GM10847 (cell line): ENCODE results near the gene CCDC88B.

ENCODE experiments used
- POLR2A ChIP-seq: IDR thresholded peaks from 2 replicates; pipeline ENCODE4 v1.6.1; 2011; ENCODE audit not compliant: insufficient read length; ENCODE audit errors: extremely low read depth

Gene CCDC88B

DNA sequence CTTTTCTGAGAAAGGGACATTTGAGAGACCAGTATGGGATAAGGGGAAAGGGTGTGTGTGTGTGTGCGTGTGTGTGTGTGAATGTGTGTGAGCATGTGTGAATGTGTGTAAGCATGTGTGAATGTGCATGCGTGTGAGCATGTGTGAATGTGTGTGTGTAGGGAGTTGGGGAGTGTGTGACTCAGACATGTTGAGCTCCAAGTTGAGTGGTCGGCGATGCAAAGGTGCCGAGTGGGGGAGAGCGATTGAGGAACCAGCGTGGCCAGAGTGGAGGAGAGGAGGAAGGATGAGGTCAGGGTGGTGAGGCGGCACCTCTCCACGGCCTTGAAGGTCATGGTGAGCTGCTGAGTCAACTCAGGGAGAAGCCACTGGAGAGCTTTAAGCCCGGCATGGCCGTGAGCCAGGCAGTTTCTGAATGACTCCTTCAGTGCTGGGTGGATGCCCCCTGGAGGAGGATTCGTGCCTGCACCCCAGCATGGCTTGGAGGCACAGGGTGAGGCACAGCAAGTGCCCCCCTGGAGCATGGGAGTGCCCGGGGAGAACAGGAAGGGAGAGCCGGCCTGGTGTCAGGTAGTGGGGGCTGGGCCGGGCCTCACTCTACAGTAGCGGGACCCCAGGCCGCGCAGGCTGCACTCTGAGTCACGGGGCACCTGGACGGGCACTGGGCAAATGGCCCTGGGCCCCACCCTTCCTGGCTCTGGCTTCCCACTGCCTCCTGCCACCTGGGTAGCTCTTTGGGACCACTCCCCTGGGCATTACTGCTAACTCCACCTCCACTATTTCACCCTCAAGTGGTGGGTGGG, 8.2 kb upstream of the CCDC88B start:
- no peak for TF ChIP-seq POLR2A

DNA sequence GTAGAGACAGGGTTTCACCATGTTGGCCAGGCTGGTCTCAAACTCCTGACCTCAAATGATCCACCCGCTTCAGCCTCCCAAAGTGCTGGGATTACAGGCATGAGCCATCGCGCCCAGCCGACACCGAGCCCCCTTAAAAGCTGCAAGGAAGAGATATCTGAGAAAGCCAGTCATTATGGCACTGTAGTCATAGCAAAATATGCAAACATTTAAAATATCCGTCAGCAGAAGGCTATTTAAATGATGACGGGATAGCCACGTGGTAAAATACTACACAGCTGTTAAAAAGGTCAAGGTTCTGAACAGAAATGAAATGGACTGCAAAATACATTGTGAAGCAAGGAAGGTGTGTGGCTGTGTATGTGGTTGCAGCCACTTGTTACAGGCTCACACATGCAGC, 6.4 kb upstream of the CCDC88B start:
- no peak for TF ChIP-seq POLR2A

DNA sequence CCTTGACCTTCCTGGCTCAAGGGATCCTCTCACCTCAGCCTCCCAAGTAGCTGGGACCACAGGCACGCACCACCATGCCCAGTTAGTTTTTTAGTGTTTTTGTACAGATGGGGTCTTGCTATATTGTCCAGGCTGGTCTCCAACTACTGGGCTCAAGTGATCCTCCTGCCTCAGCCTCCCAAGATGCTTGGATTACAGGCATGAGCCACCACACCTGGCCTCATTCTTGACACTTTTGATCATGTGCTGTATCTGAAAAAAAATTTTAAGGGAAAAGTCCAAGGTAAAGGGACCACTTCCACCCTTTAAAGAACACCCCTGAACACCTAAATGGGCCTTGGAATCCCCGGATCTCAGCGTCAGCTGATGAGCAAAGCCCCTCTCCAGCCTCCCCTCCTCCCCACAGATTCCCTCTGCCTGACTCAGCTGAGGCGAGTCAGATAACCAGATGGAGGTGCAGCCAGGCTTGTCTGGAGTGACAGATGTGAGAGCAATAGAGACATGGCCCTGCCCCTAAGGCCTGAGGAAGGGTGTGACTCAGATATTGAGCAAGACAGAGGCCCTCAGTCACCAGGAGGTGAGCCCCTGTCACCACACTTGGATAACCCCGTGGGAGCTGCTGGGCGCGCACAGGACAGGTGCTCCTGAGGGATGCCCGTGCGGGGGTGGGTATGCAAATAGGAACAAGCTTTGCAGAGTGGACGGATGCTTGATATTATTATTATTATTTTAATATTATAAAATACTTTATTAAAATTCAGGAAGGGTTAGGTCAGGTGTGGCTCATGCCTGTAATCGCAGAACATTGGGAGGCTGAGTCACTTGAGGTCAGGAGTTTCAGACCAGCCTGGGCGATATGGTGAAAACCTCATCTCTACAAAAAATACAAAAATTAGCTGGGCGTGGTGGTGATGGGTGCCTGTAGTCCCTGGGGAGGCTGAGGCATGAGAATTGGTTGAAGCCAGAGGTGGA, 5.0 kb upstream of the CCDC88B start:
- no peak for TF ChIP-seq POLR2A

DNA sequence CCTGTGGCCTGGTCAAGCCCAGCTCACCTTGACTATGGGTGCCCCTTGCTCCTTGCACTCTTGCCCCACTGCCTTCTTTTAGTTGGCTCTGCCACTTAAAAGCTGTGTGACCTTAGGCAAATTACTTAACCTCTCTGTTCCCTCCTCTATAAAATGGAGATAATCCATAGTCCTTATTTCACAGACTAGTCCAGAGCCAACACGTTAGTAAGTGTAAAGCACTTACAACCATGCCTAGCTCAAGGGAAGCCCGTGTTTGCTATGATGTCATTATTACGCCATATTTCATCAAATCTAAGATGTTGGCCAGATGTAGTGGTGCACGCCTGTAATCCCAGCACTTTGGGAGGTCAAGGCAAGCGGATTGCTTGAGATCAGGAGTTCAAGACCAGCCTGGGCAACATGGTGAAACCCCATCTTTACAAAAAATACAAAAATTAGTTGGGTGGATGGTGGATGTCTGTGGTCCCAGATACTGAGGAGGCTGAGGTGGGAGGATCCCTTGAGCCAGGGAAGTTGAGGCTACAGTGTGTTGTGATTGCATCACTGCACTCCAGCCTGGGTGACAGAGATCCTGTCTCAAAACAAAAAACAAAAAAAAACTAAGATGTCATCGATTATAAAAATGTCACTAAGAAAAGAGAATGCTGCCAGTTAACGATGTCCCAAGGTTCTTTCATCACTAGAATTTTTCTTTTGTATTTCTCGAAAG, 2.3 kb upstream of the CCDC88B start:
- TF ChIP-seq POLR2A: no peak

DNA sequence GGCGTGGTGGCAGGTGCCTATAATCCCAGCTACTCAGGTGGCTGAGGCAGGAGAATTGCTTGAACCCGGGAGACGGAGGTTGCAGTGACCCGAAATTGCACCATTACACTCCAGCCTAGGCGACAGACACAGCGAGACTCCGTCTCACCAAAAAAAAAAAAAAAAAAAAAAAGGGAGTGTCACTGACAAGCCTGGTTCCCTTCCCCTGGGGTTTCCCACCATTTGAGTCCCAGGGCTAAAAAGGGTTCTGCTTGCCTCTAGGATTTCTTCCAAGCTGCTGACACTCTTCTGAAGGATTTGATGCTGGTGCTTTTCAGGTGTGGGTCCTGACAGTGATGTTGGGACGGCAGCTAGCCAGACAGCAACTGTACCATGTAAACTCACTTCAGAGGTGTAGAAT, 1.3 kb upstream of the CCDC88B start:
- no peak for TF ChIP-seq POLR2A

DNA sequence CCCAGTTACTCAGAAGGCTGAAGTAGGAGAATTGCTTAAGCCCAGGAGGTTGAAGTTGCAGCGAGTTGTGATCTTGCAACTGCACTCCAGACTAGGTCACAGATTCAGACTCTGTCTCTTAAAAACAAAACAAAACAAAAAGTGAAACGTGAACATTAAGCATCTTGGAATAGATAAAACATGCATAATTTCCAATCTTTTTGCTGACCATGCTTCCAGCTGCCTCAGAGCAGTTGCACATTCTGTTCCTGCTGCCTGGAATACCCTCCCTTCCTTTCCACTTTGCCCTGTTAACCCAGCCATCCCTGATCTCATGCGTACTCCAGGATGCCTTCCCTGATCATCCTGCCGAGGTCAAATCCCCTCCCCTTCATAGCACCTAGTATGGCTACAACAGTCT, 718 bp upstream of the CCDC88B start:
- TF ChIP-seq POLR2A: no peak

DNA sequence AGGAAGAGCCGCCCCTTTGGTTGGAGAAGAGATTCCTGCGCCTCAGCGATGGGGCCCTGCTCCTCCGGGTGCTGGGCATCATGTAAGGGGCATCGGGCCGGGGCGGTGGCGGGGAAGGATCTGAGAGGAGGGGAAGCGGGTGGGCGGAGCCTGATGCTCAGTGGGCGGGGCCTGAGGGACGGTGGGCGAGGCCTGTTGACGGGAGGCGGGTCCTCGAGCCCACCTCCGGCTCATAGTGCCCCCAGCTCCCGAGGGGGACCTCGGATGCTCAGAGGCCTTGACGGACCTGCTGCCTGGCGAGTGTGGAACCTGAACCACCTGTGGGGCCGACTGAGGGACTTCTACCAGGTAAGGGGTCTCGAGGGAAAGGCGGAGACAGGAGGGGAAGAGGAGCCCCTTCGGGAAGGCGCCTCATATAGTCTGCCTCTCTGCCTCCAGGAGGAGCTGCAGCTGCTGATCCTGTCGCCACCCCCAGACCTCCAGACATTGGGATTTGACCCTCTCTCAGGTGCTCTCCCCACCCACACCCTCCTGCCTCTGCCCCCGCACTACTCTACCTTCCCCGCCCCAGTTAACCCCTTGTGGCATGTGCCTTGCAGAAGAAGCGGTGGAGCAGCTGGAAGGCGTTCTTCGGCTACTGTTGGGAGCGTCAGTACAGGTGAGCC, 799 bp downstream of the CCDC88B start:
- peak; percentile 56 for TF ChIP-seq POLR2A

DNA sequence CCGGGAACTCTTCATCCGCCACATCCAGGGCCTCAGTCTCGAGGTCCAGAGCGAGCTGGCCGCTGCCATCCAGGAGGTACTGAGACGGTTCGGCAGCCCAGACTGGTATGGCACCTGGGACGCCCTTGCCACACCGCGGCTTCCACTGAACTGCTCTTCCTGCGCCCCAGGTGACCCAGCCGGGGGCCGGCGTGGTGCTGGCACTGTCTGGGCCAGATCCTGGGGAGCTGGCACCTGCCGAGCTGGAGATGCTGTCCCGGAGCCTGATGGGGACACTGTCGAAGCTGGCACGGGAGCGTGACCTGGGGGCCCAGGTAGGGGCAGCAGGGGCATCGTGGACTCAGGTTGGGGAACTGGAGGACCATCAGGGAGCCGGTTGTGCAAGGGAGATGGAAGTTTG, 1.4 kb downstream of the CCDC88B start:
- no peak for TF ChIP-seq POLR2A

DNA sequence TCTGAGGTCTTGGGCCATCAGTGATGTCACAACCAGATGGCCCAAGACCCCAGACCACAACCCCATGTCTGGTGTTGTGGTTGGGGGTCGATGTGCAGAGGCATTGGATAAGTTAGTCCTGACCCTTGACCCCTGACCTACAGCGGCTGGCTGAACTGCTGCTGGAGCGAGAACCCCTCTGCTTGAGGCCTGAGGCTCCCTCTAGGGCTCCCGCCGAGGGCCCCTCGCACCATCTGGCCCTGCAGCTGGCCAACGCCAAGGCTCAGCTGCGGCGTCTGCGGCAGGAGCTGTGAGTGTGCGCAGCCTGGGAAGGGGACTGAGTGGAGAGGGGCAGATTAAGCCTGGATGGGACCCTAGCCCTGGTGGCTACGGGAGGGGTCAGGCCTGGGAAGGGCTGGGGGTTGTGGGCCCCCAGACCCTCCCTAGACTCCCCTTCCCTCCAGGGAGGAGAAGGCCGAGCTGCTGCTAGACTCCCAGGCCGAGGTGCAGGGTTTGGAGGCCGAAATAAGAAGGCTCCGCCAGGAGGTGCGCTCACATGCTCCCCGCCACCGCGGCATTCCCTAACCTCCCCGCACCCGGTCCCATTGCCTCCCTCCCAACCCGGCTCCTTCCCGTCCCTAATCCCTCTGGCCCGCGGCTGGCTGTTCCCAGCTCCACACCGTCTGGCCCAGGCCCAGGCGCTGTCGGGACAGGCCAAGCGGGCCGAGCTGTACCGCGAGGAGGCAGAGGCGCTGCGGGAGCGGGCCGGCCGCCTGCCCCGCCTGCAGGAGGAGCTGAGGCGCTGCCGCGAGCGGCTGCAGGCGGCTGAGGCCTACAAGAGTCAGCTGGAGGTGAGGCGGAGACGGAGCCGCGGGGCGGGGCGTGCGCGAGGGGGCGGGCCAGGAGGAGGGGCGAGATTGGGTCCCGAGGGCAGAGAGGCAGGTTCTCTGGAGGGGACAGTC, 2.1 kb downstream of the CCDC88B start:
- no peak for TF ChIP-seq POLR2A

DNA sequence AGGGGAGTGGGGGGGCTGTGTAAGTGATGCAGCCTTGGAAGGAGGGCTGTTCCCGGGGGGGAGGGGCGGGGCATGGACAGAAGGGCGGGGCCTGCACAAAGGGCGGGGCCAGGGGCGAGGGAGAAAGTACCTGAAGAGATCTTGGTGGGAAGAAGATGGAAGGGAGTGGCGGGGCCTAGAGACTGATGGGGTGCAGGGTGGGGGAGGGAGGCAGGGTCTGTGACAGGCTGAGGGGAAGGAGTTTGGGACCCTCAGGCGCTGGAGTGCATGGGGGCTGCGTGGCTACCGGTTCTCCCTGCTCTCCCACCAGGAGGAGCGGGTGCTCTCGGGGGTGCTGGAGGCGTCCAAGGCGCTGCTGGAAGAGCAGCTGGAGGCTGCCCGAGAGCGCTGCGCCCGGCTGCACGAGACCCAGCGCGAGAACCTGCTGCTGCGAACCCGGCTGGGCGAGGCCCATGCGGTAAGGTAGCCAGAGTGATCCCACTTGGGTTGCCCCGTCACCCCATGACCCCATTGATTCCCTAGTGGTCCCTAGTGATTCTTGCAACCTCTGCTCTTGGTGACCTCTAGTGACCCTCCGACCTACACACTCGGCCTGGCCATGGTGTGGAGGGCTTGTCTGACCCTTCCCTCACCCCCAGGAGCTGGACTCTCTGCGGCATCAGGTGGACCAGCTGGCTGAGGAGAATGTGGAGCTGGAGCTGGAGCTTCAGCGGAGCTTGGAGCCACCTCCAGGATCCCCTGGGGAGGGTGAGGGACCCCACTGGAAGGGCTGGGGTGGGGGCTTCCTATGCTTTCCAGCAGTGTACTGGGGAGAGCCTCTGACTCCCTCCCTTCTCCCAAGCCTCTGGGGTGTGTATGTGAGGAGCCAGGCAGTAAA, 3.1 kb downstream of the CCDC88B start:
- TF ChIP-seq POLR2A: no peak

DNA sequence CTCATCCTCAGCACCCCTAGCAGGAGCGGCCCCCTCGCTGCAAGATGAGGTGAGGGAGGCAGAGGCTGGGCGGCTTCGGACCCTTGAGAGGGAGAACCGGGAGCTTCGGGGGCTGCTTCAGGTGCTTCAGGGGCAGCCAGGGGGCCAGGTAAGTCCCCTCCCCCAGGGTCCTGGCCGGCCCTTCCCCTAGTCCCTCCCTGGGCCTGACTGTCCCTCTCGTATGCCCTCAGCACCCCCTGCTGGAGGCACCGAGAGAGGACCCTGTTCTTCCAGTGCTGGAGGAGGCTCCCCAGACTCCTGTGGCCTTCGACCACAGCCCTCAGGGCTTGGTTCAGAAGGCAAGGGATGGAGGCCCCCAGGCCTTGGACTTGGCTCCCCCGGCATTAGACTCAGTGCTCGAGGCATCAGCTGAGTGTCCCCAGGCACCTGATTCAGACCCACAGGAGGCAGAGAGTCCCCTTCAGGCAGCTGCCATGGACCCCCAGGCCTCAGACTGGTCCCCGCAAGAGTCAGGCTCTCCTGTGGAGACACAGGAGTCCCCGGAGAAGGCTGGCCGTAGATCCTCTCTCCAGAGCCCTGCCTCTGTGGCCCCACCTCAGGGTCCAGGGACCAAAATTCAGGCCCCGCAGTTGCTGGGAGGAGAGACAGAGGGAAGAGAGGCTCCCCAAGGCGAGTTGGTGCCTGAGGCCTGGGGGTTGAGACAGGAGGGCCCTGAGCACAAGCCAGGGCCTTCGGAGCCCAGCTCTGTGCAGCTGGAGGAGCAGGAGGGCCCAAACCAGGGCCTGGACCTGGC, 4.0 kb downstream of the CCDC88B start:
- no peak for TF ChIP-seq POLR2A

DNA sequence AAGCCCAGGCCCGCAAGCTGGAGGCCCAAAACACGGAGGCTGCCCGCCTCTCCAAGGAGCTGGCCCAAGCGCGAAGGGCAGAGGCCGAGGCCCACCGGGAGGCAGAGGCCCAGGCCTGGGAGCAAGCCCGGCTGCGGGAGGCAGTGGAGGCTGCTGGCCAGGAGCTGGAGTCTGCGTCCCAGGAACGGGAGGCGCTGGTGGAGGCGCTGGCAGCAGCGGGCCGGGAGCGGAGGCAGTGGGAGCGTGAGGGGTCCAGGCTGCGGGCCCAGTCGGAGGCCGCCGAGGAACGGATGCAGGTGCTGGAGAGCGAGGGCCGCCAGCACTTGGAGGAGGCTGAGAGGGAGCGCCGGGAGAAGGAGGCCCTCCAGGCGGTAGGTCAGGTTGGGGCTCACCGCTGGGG, 4.8 kb downstream of the CCDC88B start:
- TF ChIP-seq POLR2A: no peak

DNA sequence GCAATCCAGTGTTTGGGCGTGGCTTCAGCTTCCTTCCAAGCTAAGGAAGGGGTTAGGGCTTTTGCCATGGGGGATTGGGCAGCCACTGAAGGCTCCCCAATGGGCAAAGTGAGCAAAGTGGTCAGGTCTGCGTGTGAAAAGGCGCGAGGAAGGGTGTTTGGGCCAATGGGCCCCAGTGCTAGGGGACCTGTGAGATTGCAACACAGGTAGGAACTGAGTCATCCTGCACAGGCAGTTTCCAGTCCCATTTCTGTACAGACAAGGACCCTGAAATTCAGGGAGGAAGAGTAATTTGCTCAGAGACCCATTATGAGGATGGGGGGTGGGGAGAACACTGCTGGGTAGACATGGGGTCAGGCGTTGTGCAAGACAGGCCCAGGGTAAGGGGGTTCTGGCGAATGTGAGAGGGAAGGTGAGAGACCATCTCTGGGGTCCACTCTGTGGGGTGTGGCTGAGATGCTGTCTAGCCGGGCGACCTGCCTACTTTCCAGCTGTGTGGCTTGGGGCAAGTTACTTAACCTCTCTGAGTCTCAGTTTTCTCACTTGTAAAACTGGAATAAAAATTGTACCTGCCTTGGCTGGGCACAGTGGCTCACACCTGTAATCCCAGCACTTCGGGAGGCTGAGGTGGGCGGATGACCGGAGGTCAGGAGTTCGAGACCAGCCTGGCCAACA, 7.3 kb downstream of the CCDC88B start:
- no peak for TF ChIP-seq POLR2A
